CD8-positive, alpha-beta memory T cell (primary cell): Measurements from ENCODE around the gene IMPDH1. TPM values are rescaled to one million over a fixed set of nuclear protein-coding genes. Genes with fewer than 3 reads are reported as not detected.

Source experiments
- CTCF ChIA-PET: fragments of 350-600 bp; sonication (Branson Sonifier 250); formaldehyde crosslinking; loops from one replicate; lab custom pipeline; 2021; ENCODE audit warnings: antibody characterized with exemption; lab: Charles Lee
- POLR2A ChIA-PET: fragments of 350-600 bp; sonication (Branson Sonifier 250); formaldehyde crosslinking; loops from one replicate; lab custom pipeline; 2021; ENCODE audit warnings: antibody characterized with exemption; lab: Charles Lee
- DNase-seq, 5 donors: peaks; one replicate each; pipeline versions ENCODE4 v3.0.0 to v3.0.0-alpha.2; 2020 to 2022; ENCODE audit warnings: mixed read lengths in 1 of 5
- H3K27ac ChIP-seq: one replicate; pipeline ENCODE4 v1.7.0; 2013; ENCODE audit warnings: low read depth, mild to moderate bottlenecking, low read length, moderate library complexity
- H3K27me3 ChIP-seq: 2 replicates; pipeline ENCODE4 v1.7.0; 2013; ENCODE audit warnings: low read length, mild to moderate bottlenecking; ENCODE audit not compliant: insufficient read depth, poor library complexity, severe bottlenecking
- H3K36me3 ChIP-seq: 2 replicates; pipeline ENCODE4 v1.7.0; 2013; ENCODE audit warnings: mild to moderate bottlenecking, low read length, moderate library complexity; ENCODE audit not compliant: insufficient read depth
- H3K4me1 ChIP-seq: 2 replicates; pipeline ENCODE4 v1.7.0; 2013; ENCODE audit warnings: mild to moderate bottlenecking, low read length, moderate library complexity; ENCODE audit not compliant: insufficient read depth
- H3K4me3 ChIP-seq: 2 replicates; pipeline ENCODE4 v1.7.0; 2013; ENCODE audit warnings: mild to moderate bottlenecking, low read length
- H3K9me3 ChIP-seq: 2 replicates; pipeline ENCODE4 v1.7.0; 2013; ENCODE audit warnings: mild to moderate bottlenecking, low read length
- H3K27ac Mint-ChIP-seq, 8 donors: one replicate each; pipeline ENCODE4 v1.8.0; 2020 to 2021; ENCODE audit warnings: mixed read lengths in 8 of 8, mild to moderate bottlenecking in 6 of 8, inconsistent platforms in 3 of 8, moderate library complexity in 3 of 8
- H3K27me3 Mint-ChIP-seq, 2 donors: one replicate each; pipeline ENCODE4 v1.8.0; 2020 to 2021; ENCODE audit warnings: mixed read lengths in 2 of 2, mild to moderate bottlenecking in 1 of 2, moderate library complexity in 1 of 2
- H3K36me3 Mint-ChIP-seq, 3 donors: one replicate each; pipeline ENCODE4 v1.8.0; 2020 to 2021; ENCODE audit warnings: mixed read lengths in 3 of 3, inconsistent platforms in 1 of 3, mild to moderate bottlenecking in 1 of 3
- H3K4me1 Mint-ChIP-seq, 3 donors: one replicate each; pipeline ENCODE4 v1.8.0; 2020 to 2021; ENCODE audit warnings: mixed read lengths in 3 of 3, inconsistent platforms in 1 of 3, mild to moderate bottlenecking in 1 of 3
- H3K4me3 Mint-ChIP-seq, 7 donors: one replicate each; pipeline ENCODE4 v1.8.0; 2020 to 2021; ENCODE audit warnings: mixed read lengths in 7 of 7, mild to moderate bottlenecking in 6 of 7, moderate library complexity in 4 of 7, inconsistent platforms in 2 of 7
- H3K9me3 Mint-ChIP-seq, 5 donors: one replicate each; pipeline ENCODE4 v1.8.0; 2020 to 2022; ENCODE audit warnings: mixed read lengths in 5 of 5, mild to moderate bottlenecking in 3 of 5, moderate library complexity in 2 of 5, inconsistent platforms in 1 of 5
- polyA plus RNA-seq: library from polyadenylated mRNA; unstranded; fragments of 300-500 nt; fragmentation: Illumina TruSeq; gene quantifications from one replicate; pipeline ENCODE4 v1.2.3, GENCODE V29; 2021
- total RNA-seq, 2 experiments: library from RNA; stranded (reverse); gene quantifications; one replicate each; pipeline ENCODE4 v1.2.3, GENCODE V29; 2021

Gene IMPDH1
- total and polyA plus RNA-seq, 3 experiments from 2014 or later = 48.3 to 70.4 (median 69.1) TPM

- Mint-ChIP-seq H3K9me3 (no peaks in the 10 kb centered on the region), H3K4me1 (peaks cover 11 to 22% (median 20%) of the 10 kb centered on the region in 3 donors)
Observed at GRCh38 chr7:128421384-128421783, 11.6 kb upstream of the IMPDH1 start.

GRCh38 chr7:128420773-128421172 lies 11.0 kb upstream of the IMPDH1 start:
- H3K27ac Mint-ChIP-seq = peak overlapping the region in 2 of 8 donors; percentile 8
- H3K36me3 ChIP-seq = no peaks in the 10 kb centered on the region
- H3K4me1 Mint-ChIP-seq = peaks cover 11 to 22% (median 20%) of the 10 kb centered on the region in 3 donors
- H3K9me3 ChIP-seq = no peaks in the 10 kb centered on the region
- H3K4me3 ChIP-seq = no peak overlapping the region
- ChIA-PET POLR2A (no interaction called here), CTCF (no interaction called here)
- no peaks in the 10 kb centered on the region for H3K27me3 ChIP-seq
- H3K27me3 Mint-ChIP-seq = peaks cover 0 to 2% of the 10 kb centered on the region in 2 donors
- H3K4me3 Mint-ChIP-seq = no peak overlapping the region
- H3K36me3 Mint-ChIP-seq = no peaks in the 10 kb centered on the region
- H3K27ac ChIP-seq = no peak overlapping the region
- H3K4me1 ChIP-seq = peaks cover 4% of the 10 kb centered on the region
- no peak for DNase-seq
- no peaks in the 10 kb centered on the region for H3K9me3 Mint-ChIP-seq

More at GRCh38 chr7:128421384-128421783, 11.6 kb upstream of the IMPDH1 start:
- H3K9me3 ChIP-seq = no peaks in the 10 kb centered on the region
- Mint-ChIP-seq H3K4me3 (no peak overlapping the region), H3K36me3 (no peaks in the 10 kb centered on the region), H3K27ac (peak overlapping the region in 1 of 8 donors; percentile 17), H3K27me3 (peaks cover 0 to 2% of the 10 kb centered on the region in 2 donors)
- H3K4me3 ChIP-seq = no peak overlapping the region
- ChIA-PET POLR2A (no interaction called here), CTCF (interaction anchor here (6.9 to 8.5 kb wide), 2 partner anchors 20 to 40 kb away, joined by 136 to 139 read pairs; no protein-coding TSS in a partner anchor)
- no peak overlapping the region for H3K27ac ChIP-seq
- H3K4me1 ChIP-seq = peaks cover 4% of the 10 kb centered on the region
- H3K27me3 ChIP-seq = no peaks in the 10 kb centered on the region
- DNase-seq = no peak
- no peaks in the 10 kb centered on the region for H3K36me3 ChIP-seq

DNA sequence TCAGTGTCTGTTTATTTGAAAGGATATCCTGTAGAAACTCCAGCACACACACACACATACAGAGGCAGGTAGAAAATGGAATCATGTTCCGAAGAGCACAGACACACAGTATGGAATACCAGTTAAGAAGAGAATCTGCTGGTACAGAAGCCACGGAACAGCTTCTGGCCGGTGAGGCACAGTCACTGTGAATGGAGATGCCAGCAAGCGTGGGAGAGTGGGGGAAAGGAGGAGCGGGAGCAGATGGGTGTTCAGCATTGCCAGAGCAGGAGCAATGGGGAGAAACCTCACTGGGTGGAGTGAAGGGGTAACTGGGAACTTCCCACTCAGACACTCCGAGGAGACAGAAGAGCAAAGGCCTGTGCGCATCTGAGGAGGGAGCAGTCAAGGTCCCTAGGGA lies 9.5 kb upstream of the IMPDH1 start:
- H3K27ac ChIP-seq = no peak overlapping the region
- POLR2A ChIA-PET = no interaction called here
- H3K4me1 ChIP-seq = peaks cover 4% of the 10 kb centered on the region
- Mint-ChIP-seq H3K4me1 (peaks cover 11 to 22% (median 20%) of the 10 kb centered on the region in 3 donors), H3K36me3 (no peaks in the 10 kb centered on the region), H3K27me3 (peaks cover 2 to 3% of the 10 kb centered on the region in 2 donors), H3K4me3 (no peak overlapping the region), H3K9me3 (no peaks in the 10 kb centered on the region), H3K27ac (peak overlapping the region in 1 of 8 donors; percentile 68)
- no peaks in the 10 kb centered on the region for H3K27me3 ChIP-seq
- H3K4me3 ChIP-seq = no peak overlapping the region
- CTCF ChIA-PET = interaction anchor here (1.0 to 12.3 kb wide), 5 partner anchors 6 to 42 kb away, joined by 3 to 131 read pairs (median 4); partner anchors contain the start of gene IMPDH1
- no peaks in the 10 kb centered on the region for H3K36me3 ChIP-seq
- DNase-seq = no peak
- no peaks in the 10 kb centered on the region for H3K9me3 ChIP-seq

GRCh38 chr7:128417071-128417470 lies 7.3 kb upstream of the IMPDH1 start:
- Mint-ChIP-seq H3K4me3 (no peak overlapping the region), H3K36me3 (no peaks in the 10 kb centered on the region), H3K27ac (no peak overlapping the region), H3K9me3 (no peaks in the 10 kb centered on the region), H3K27me3 (peaks cover 2 to 3% of the 10 kb centered on the region in 2 donors), H3K4me1 (peaks cover 2 to 7% (median 3%) of the 10 kb centered on the region in 3 donors)
- ChIA-PET POLR2A (no interaction called here), CTCF (interaction anchor here (0.6 to 12.3 kb wide), 7 partner anchors 9 to 52 kb away, joined by 3 to 131 read pairs (median 4); no protein-coding TSS in a partner anchor)
- Histone ChIP-seq H3K9me3 (no peaks in the 10 kb centered on the region), H3K27me3 (no peaks in the 10 kb centered on the region), H3K4me1 (no peaks in the 10 kb centered on the region), H3K27ac (no peak overlapping the region), H3K4me3 (no peak overlapping the region), H3K36me3 (no peaks in the 10 kb centered on the region)
- DNase-seq = no peak

DNA sequence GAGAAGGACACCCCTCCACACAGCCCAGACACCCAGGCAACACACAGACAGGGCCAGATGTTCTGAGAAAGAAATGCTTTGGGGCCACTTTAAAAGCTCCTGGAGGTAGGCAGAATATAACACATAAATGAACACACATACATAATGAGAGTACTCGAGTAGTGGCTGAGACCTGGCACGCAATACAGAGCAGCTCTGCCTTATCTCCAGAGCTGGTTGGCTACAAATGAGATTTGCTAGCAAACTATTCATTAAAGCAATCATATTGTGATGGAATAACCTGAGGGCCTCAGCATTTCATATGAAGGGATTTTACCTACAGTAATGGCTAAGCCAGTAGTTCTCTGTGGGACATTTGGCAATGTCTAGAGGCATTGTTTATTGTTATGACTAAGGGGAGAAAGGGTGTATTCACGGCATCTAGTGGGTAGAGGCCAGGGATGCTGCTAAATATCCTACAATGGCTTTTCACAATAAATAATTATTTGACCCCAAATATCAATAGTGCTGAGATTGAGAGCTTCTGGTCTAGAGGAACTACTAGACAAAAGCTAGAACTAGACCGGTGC lies 5.5 kb upstream of the IMPDH1 start:
- Histone ChIP-seq H3K4me1 (peaks cover 3% of the 10 kb centered on the region), H3K4me3 (no peak overlapping the region), H3K27me3 (no peaks in the 10 kb centered on the region), H3K36me3 (no peaks in the 10 kb centered on the region), H3K27ac (no peak overlapping the region), H3K9me3 (no peaks in the 10 kb centered on the region)
- ChIA-PET CTCF (interaction anchor here (1.3 to 12.3 kb wide), 6 partner anchors 10 to 45 kb away, joined by 3 to 131 read pairs (median 14); no protein-coding TSS in a partner anchor), POLR2A (no interaction called here)
- H3K4me3 Mint-ChIP-seq = no peak overlapping the region
- DNase-seq = no peak
- H3K27ac Mint-ChIP-seq = no peak overlapping the region
- H3K4me1 Mint-ChIP-seq = peaks cover 2 to 3% (median 3%) of the 10 kb centered on the region in 3 donors
- peaks cover 0 to 1% (median 0%) of the 10 kb centered on the region in 3 donors for H3K36me3 Mint-ChIP-seq
- H3K9me3 Mint-ChIP-seq = no peaks in the 10 kb centered on the region
- H3K27me3 Mint-ChIP-seq = peaks cover 2 to 3% of the 10 kb centered on the region in 2 donors

- H3K27ac Mint-ChIP-seq = peak overlapping the region; percentile 63 to 98 (median 90)
- peaks cover 27% of the 10 kb centered on the region for H3K4me1 ChIP-seq
- CTCF ChIA-PET = interaction anchor here (1.4 to 12.3 kb wide), 3 partner anchors 8 to 15 kb away, joined by 3 to 131 read pairs (median 9); no protein-coding TSS in a partner anchor
- peaks cover 22 to 37% (median 29%) of the 10 kb centered on the region in 3 donors for H3K4me1 Mint-ChIP-seq
- no peaks in the 10 kb centered on the region for H3K36me3 ChIP-seq
- peak overlapping the region; percentile 75 for H3K27ac ChIP-seq
- H3K4me3 ChIP-seq = peak overlapping the region; percentile 94
- DNase-seq = no peak
- POLR2A ChIA-PET = interaction anchor here (0.5 kb wide), 1 partner anchor 301 kb away, joined by 3 read pairs; no protein-coding TSS in a partner anchor
- no peaks in the 10 kb centered on the region for H3K27me3 ChIP-seq
- H3K36me3 Mint-ChIP-seq = peaks cover 0 to 4% (median 0%) of the 10 kb centered on the region in 3 donors
- H3K9me3 ChIP-seq = no peaks in the 10 kb centered on the region
- peak overlapping the region; percentile 88 to 95 (median 93) for H3K4me3 Mint-ChIP-seq
- H3K27me3 Mint-ChIP-seq = peaks cover 0 to 2% of the 10 kb centered on the region in 2 donors
- no peaks in the 10 kb centered on the region for H3K9me3 Mint-ChIP-seq
Observed at GRCh38 chr7:128410451-128410753, 620 bp upstream of the IMPDH1 start.

DNA sequence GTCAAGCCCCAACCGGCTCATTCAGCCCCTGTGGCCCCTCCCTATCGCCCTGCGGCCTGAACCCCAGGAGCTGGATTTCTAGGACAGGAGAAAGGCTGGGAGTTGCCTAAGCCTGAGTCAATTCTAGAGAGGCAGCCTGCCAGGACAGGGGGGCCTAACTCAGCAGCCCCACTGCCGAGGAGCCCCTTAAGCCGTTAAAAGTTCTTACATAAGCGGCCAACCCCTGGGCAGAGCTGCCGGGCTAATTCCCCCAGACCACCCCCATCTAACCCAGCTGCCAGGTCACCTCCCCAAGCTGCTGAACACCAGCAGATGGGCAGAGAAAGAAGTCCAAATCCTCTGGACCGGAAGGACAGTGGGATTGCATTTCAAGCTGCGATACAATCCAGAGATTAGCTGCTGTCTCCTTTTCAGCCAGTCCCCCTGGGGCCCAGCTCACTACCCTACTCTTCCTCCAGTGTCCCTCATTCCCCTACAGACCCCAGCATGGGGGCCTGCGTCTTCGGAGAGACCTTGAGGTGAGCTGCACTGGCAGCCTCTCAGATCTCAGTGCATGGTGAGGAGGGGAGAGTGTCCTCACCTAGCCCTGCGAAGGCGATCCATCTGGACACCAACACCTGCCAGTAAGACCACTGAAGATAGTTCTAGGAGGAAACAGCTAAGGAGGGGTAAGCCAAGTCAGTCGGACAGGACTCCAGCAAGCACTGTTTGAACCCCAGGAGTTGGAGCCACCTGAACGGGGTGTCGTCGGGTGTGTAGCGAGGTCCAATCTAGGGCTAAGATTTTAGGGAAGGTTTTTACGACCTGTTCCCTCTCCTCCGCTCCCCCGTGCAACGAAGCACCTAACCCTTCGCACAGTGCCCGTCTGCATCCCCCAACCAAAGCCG lies 830 bp downstream of the IMPDH1 start:
- peaks cover 33 to 50% (median 41%) of the 10 kb centered on the region in 3 donors for H3K4me1 Mint-ChIP-seq
- peaks cover 0 to 4% (median 0%) of the 10 kb centered on the region in 3 donors for H3K36me3 Mint-ChIP-seq
- peak overlapping the region; percentile 75 for H3K27ac ChIP-seq
- H3K4me1 ChIP-seq = peaks cover 41% of the 10 kb centered on the region
- peak overlapping the region; percentile 83 to 97 (median 88) for H3K4me3 Mint-ChIP-seq
- CTCF ChIA-PET = interaction anchor here (1.2 to 12.3 kb wide), 7 partner anchors 10 to 66 kb away, joined by 3 to 131 read pairs (median 3); no protein-coding TSS in a partner anchor
- DNase-seq = no peak
- H3K36me3 ChIP-seq = no peaks in the 10 kb centered on the region
- no peaks in the 10 kb centered on the region for H3K27me3 ChIP-seq
- POLR2A ChIA-PET = interaction anchor here (1.1 kb wide), 1 partner anchor 16 kb away, joined by 3 read pairs; no protein-coding TSS in a partner anchor
- H3K4me3 ChIP-seq = peak overlapping the region; percentile 94
- no peaks in the 10 kb centered on the region for H3K27me3 Mint-ChIP-seq
- no peaks in the 10 kb centered on the region for H3K9me3 Mint-ChIP-seq
- no peaks in the 10 kb centered on the region for H3K9me3 ChIP-seq
- H3K27ac Mint-ChIP-seq = peak overlapping the region; percentile 78 to 96 (median 86)
